Skeletal muscle cell (primary cell): Measurements from ENCODE around the gene SLC35F6.
"Not testable (repeated sequence)": the region's sequence is repeated elsewhere in the genome, so short reads cannot be mapped to it uniquely, and the experiment has no call there.

Source experiments
- DNase-seq: peaks from one replicate; pipeline ENCODE4 v3.0.0-alpha.2; 2010; ENCODE audit warnings: low read depth
- H3K4me3 ChIP-seq: 2 replicates; pipeline ENCODE4 v1.5.1; 2011; ENCODE audit warnings: low read depth, mild to moderate bottlenecking, control low read depth, low read length, moderate library complexity

The SLC35F6 gene

GRCh38 chr2:26776195-26776800, 12.2 kb downstream of the SLC35F6 start:
- DNase-seq, result no peak

GRCh38 chr2:26778098-26778497, 14.0 kb downstream of the SLC35F6 start:
- DNase-seq, result no peak
- H3K4me3 ChIP-seq, result no peak overlapping the region

More at GRCh38 chr2:26776195-26776800, 12.2 kb downstream of the SLC35F6 start:
- H3K4me3 ChIP-seq, result no peak overlapping the region

- no peak for DNase-seq
These were observed 14.4 kb downstream of the SLC35F6 start for GRCh38 chr2:26778507-26778906.

GRCh38 chr2:26780203-26780760, 16.2 kb downstream of the SLC35F6 start:
- no peak overlapping the region for H3K4me3 ChIP-seq
- no peak for DNase-seq

More at GRCh38 chr2:26778507-26778906, 14.4 kb downstream of the SLC35F6 start:
- H3K4me3 ChIP-seq, result no peak overlapping the region

GRCh38 chr2:26782876-26783704, 19.0 kb downstream of the SLC35F6 start:
- no peak for DNase-seq
- H3K4me3 ChIP-seq, result no peak overlapping the region

GRCh38 chr2:26784570-26785234, 20.6 kb downstream of the SLC35F6 start:
- H3K4me3 ChIP-seq, result peak overlapping the region; percentile 81
- DNase-seq, result no peak

- peak; percentile 98 for DNase-seq
- peak within 1 kb of the TSS; percentile 81 for H3K4me3 ChIP-seq
These were observed 21.5 kb downstream of the SLC35F6 start, which contains the start of gene CENPA for GRCh38 chr2:26785431-26786206. CENPA (plus strand) TSS chr2:26786056; CDS start chr2:26786197, 141 bp downstream.

- peak overlapping the region; percentile 81 for H3K4me3 ChIP-seq
- no peak for DNase-seq
These were observed 22.3 kb downstream of the SLC35F6 start for GRCh38 chr2:26786207-26787028.

GRCh38 chr2:26792720-26793119, 28.6 kb downstream of the SLC35F6 start:
- DNase-seq, result no peak
- H3K4me3 ChIP-seq, result no peak overlapping the region

- no peak for DNase-seq
These were observed 29.4 kb downstream of the SLC35F6 start for GRCh38 chr2:26793518-26793917.

GRCh38 chr2:26795135-26795534, 31.1 kb downstream of the SLC35F6 start:
- not testable (repeated sequence) for DNase-seq, H3K4me3 ChIP-seq

More at GRCh38 chr2:26793518-26793917, 29.4 kb downstream of the SLC35F6 start:
- H3K4me3 ChIP-seq, result no peak overlapping the region

GRCh38 chr2:26801328-26801727, 37.2 kb downstream of the SLC35F6 start:
- no peak for DNase-seq
- no peak overlapping the region for H3K4me3 ChIP-seq

- no peak for DNase-seq
- H3K4me3 ChIP-seq, result no peak overlapping the region
These were observed 37.7 kb downstream of the SLC35F6 start for GRCh38 chr2:26801796-26802195.

GRCh38 chr2:26805241-26805676, 41.2 kb downstream of the SLC35F6 start:
- peak; percentile 31 for DNase-seq
- H3K4me3 ChIP-seq, result no peak overlapping the region

- DNase-seq, result peak; percentile 28
- H3K4me3 ChIP-seq, result no peak overlapping the region
These were observed 43.8 kb downstream of the SLC35F6 start for GRCh38 chr2:26807788-26808460.

GRCh38 chr2:26809211-26809610, 45.1 kb downstream of the SLC35F6 start:
- no peak overlapping the region for H3K4me3 ChIP-seq
- DNase-seq, result no peak

- DNase-seq, result no peak
- H3K4me3 ChIP-seq, result no peak overlapping the region
These were observed 45.9 kb downstream of the SLC35F6 start for GRCh38 chr2:26809876-26810577.
